Lung (tissue), 12 donors: Measurements from ENCODE around the gene STXBP4. TPM values are rescaled to one million over a fixed set of nuclear protein-coding genes. Genes with fewer than 3 reads are reported as not detected.

Source experiments
- ATAC-seq: fragments of 200-7000 bp; cut with Tn5 transposase; one replicate; pipeline ENCODE4 v1.9.1; 2020; ENCODE audit warnings: moderate number of reproducible peaks; ENCODE audit not compliant: insufficient read depth, low FRiP score
- DNase-seq, 3 donors: peaks; one replicate each; pipeline ENCODE4 v3.0.0-alpha.2; 2013 to 2017
- H3K27ac ChIP-seq, 2 donors: one replicate each; pipeline ENCODE4 v1.5.1; 2013; ENCODE audit warnings: mild to moderate bottlenecking in 2 of 2, moderate library complexity in 2 of 2, control low read depth in 1 of 2, inconsistent platforms in 1 of 2, low read depth in 1 of 2, low read length in 1 of 2
- H3K27me3 ChIP-seq, 3 donors: one replicate each; pipeline ENCODE4 v1.5.1; 2013; ENCODE audit warnings: low read length in 2 of 3; ENCODE audit not compliant: control insufficient read depth in 3 of 3, insufficient read depth in 3 of 3
- H3K36me3 ChIP-seq, 4 donors: one replicate each; pipeline ENCODE4 v1.5.1; 2013; ENCODE audit warnings: low read length in 4 of 4, mild to moderate bottlenecking in 1 of 4, moderate library complexity in 1 of 4; ENCODE audit not compliant: control insufficient read depth in 4 of 4, insufficient read depth in 4 of 4
- H3K4me1 ChIP-seq, 5 donors: one replicate each; pipeline ENCODE4 v1.5.1; 2013; ENCODE audit warnings: low read length in 5 of 5, mild to moderate bottlenecking in 2 of 5, moderate library complexity in 1 of 5; ENCODE audit not compliant: control insufficient read depth in 5 of 5, insufficient read depth in 5 of 5
- H3K4me3 ChIP-seq: one replicate; pipeline ENCODE4 v1.5.1; 2013; ENCODE audit warnings: mild to moderate bottlenecking, control low read depth, moderate library complexity
- H3K9ac ChIP-seq, 2 donors: one replicate each; pipeline ENCODE4 v1.5.1; 2013; ENCODE audit warnings: low read length in 2 of 2, control low read depth in 1 of 2; ENCODE audit not compliant: insufficient read depth in 1 of 2
- H3K9me3 ChIP-seq, 4 donors: one replicate each; pipeline ENCODE4 v1.5.1; 2013; ENCODE audit warnings: low read length in 3 of 4, mild to moderate bottlenecking in 1 of 4, moderate library complexity in 1 of 4; ENCODE audit not compliant: control insufficient read depth in 4 of 4, insufficient read depth in 3 of 4
- WGBS, 2 donors: extraction: QIAGEN DNeasy Blood & Tissue Kit; methylation state at CpG; one replicate each; pipeline ENCODE4 v1.1.7; 2013; 5-methylcytosine and 5-hydroxymethylcytosine counted together
- polyA plus RNA-seq, 2 donors: library from polyadenylated mRNA; stranded (reverse); fragments of 200-250 nt; gene quantifications; one replicate each; pipeline ENCODE4 v1.2.1, GENCODE V29; 2013
- total RNA-seq, 2 donors: library from RNA; depleted of rRNA in 1 of 2; stranded (reverse); fragments of >200 nt in 1 of 2; gene quantifications; one replicate each; pipeline ENCODE4 v1.2.1, GENCODE V29; 2014 to 2021
- TF ChIP-seq, protein P1 (sequence below): IDR thresholded peaks from 2 replicates; pipeline ENCODE4 v1.5.1; 2012; ENCODE audit warnings: mild to moderate bottlenecking; ENCODE audit errors: control extremely low read depth, extremely low read depth
- donor health status: control.
- donor health status: control.
- donor health status: Bipolar disorder and iron deficiency.
- donor health status: healthy.
- donor health status: DM: yes; HTN: yes; CAD: no.

The STXBP4 gene
- total and polyA plus RNA-seq, 4 donors, result 1.4 to 44.1 (median 7.7) TPM

DNA sequence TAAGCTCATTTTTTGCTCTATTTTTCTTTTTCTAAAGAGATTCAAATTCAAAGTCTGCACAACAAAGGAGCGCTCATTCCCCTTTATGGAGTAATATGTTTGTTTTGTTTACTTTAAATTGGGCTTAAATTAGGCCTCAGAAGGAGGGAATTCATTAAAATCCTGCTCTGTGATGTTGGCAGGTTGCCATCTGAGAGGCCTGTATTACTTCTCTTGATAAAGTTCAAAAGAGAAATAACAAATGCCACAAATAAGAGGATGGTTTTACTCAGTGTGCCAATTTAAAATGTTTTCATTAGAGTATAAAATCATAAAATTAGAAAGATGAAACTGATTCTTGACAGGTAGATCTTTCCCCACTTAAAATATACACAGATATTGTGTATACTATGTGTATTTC, 241.7 kb downstream of the STXBP4 start:
- Histone ChIP-seq H3K9me3 (no peaks in the 10 kb centered on the region), H3K4me1 (peaks cover 0 to 16% (median 5%) of the 10 kb centered on the region in 5 donors), H3K9ac (no peak overlapping the region), H3K27ac (no peak overlapping the region), H3K36me3 (no peaks in the 10 kb centered on the region), H3K27me3 (no peaks in the 10 kb centered on the region), H3K4me3 (no peak overlapping the region)
- WGBS, 2 donors, result 70 to 88% methylated on average over 1 of the region's 1 CpG
- no peak for ATAC-seq
- TF ChIP-seq, protein P1, sequence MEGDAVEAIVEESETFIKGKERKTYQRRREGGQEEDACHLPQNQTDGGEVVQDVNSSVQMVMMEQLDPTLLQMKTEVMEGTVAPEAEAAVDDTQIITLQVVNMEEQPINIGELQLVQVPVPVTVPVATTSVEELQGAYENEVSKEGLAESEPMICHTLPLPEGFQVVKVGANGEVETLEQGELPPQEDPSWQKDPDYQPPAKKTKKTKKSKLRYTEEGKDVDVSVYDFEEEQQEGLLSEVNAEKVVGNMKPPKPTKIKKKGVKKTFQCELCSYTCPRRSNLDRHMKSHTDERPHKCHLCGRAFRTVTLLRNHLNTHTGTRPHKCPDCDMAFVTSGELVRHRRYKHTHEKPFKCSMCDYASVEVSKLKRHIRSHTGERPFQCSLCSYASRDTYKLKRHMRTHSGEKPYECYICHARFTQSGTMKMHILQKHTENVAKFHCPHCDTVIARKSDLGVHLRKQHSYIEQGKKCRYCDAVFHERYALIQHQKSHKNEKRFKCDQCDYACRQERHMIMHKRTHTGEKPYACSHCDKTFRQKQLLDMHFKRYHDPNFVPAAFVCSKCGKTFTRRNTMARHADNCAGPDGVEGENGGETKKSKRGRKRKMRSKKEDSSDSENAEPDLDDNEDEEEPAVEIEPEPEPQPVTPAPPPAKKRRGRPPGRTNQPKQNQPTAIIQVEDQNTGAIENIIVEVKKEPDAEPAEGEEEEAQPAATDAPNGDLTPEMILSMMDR, result no peak
- DNase-seq, result peak; percentile 47 to 84 (median 81)

DNA sequence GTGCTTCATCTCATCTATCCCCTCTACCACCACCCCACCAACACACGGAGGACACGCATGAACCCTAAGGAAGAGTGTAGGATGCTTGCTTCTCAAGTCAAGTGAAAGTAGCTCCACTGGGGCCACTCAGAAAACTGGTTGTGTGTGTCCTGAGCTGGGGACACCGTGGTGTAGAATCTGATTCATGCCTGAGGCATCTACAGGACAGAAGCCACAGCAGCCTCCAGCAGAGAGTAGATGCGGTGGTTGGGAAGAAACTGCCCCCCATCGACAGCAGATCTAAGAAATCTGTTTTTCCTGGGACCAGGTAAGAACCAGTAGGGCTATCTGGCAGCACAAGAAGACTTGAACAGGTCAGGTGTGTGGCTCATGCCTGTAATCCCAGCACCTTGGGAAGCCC, 244.3 kb downstream of the STXBP4 start:
- Histone ChIP-seq H3K4me3 (no peak overlapping the region), H3K4me1 (peaks cover 0 to 16% (median 5%) of the 10 kb centered on the region in 5 donors), H3K27ac (no peak overlapping the region), H3K36me3 (no peaks in the 10 kb centered on the region), H3K9me3 (peaks cover 0 to 4% (median 1%) of the 10 kb centered on the region in 4 donors), H3K9ac (no peak overlapping the region), H3K27me3 (no peaks in the 10 kb centered on the region)
- TF ChIP-seq, protein P1, result no peak
- no peak for DNase-seq
- WGBS, 2 donors, result 89 to 96% methylated on average over 5 of the region's 5 CpGs
- ATAC-seq, result no peak

DNA sequence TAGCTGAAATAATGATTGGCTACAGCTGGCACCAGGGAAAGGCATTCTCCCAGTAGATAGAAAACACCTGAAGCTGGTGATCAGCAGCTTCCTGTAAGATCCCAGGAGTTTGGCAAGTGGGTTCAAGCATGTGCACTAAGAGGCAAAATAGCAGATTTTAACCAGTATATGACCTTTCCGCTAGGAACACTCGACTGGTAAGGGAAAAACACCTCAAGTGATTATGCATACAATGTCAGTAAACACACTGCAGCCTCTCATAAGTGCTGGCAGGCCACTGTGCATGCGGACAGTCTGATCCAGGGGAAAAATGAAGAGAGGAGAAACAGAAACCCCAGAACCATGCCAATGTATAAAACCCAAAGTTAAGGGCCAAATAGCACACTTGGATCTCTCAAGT, 247.1 kb downstream of the STXBP4 start:
- Histone ChIP-seq H3K4me3 (no peak overlapping the region), H3K4me1 (peaks cover 0 to 2% (median 0%) of the 10 kb centered on the region in 5 donors), H3K9ac (no peak overlapping the region), H3K27ac (no peak overlapping the region), H3K9me3 (peaks cover 0 to 4% (median 1%) of the 10 kb centered on the region in 4 donors), H3K36me3 (no peaks in the 10 kb centered on the region), H3K27me3 (no peaks in the 10 kb centered on the region)
- DNase-seq, result no peak
- TF ChIP-seq, protein P1, result no peak
- 72 to 90% methylated on average over 3 of the region's 3 CpGs for WGBS, 2 donors
- peak; percentile 69 for ATAC-seq

DNA sequence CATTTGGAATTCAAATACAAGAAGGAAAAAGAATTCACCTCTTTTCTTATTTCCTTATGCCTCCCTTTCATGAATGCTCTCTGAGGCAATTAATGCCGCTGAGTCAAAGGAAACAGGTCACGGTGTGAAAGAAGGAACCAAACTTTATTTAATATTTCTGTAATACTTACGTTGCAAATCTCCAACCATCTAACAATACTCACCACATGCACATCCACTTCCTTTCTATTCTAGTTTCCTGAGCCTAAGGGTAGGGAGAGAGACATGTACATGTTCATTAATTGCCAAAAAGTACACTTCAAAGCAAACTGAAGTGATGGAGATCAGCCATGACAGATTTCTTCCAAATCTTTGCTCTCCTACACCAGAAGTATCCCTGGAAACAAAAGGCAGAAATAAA, 248.3 kb downstream of the STXBP4 start:
- H3K36me3 ChIP-seq, result no peaks in the 10 kb centered on the region
- peaks cover 0 to 4% (median 1%) of the 10 kb centered on the region in 4 donors for H3K9me3 ChIP-seq
- no peak overlapping the region for H3K27ac ChIP-seq
- H3K4me3 ChIP-seq, result no peak overlapping the region
- 21 to 36% methylated on average over 3 of the region's 3 CpGs for WGBS, 2 donors
- peaks cover 0 to 2% (median 0%) of the 10 kb centered on the region in 5 donors for H3K4me1 ChIP-seq
- ATAC-seq, result no peak
- no peaks in the 10 kb centered on the region for H3K27me3 ChIP-seq
- no peak for DNase-seq
- TF ChIP-seq, protein P1, result no peak
- no peak overlapping the region for H3K9ac ChIP-seq
